Kidney epithelial cell (primary cell): Measurements from ENCODE around the gene PPM1B. TPM values are rescaled to one million over a fixed set of nuclear protein-coding genes. Genes with fewer than 3 reads are reported as not detected.

ENCODE experiments used
- DNase-seq: peaks from one replicate; pipeline ENCODE4 v3.0.0-alpha.2; 2010; ENCODE audit warnings: low read depth
- H3K27me3 ChIP-seq: 2 replicates; pipeline ENCODE4 v1.6.0; 2011; ENCODE audit warnings: low read length; ENCODE audit not compliant: control insufficient read depth, insufficient read depth
- H3K36me3 ChIP-seq: 2 replicates; pipeline ENCODE4 v1.5.1; 2011; ENCODE audit warnings: low read length; ENCODE audit not compliant: control insufficient read depth, insufficient read depth
- H3K4me3 ChIP-seq: 2 replicates; pipeline ENCODE4 v1.5.1; 2011; ENCODE audit warnings: low read depth, mild to moderate bottlenecking, control low read depth, low read length
- CTCF ChIP-seq: IDR thresholded peaks from 2 replicates; pipeline ENCODE4 v1.5.1; 2011; ENCODE audit warnings: mild to moderate bottlenecking, moderate library complexity, low read length, control low read depth, inconsistent platforms; ENCODE audit not compliant: insufficient read depth, poor library complexity, severe bottlenecking
- total RNA-seq: library from RNA; depleted of rRNA; stranded (reverse); fragments of >200 nt; gene quantifications from 2 replicates; pipeline ENCODE4 v1.2.3, GENCODE V29; 2015

The PPM1B gene
- total RNA-seq, 1 donor from 2014 or later = 22.7 TPM

DNA sequence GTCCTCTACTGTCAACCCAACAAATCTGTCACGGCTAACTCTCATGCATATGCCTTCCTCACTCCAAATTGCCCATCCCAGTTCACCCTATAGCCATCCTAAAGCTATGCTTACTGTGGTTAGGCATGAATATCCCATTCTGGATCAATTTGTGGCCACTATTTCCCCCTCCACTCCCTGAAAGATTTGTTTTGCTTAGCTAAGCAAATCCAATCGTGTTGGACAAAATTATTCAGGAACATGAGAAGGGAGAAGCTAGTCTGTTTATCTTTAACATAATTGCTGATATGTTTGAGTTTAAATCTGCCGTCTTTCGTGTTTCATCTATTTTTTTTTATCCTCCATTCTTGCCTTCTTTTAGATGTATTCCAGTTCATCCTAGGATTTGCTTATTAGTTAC is 43.6 kb downstream of the PPM1B start:
- Histone ChIP-seq H3K4me3 (no peak overlapping the region), H3K36me3 (peaks cover 2% of the 10 kb centered on the region), H3K27me3 (no peaks in the 10 kb centered on the region)
- DNase-seq = no peak
- TF ChIP-seq CTCF = no peak

DNA sequence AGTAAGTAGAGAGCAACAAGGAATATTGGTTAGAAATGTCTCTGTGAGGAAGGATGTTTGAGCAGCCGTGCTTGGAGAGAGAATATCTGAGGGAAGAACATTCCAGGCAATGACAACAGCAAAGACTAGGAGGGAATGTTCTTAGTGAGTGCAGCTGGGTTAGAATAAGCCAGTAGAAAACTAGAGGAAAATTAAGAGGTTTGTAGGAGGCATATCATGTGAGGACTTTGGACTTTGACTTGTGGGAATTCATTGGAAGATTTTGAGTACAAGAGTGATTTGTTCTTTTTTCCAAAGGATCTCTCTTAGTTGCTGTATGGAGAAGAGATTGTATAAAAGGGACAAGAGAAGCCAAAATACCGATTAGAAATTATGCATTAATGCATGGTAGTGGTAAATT is 47.2 kb downstream of the PPM1B start:
- no peak for DNase-seq
- no peak for TF ChIP-seq CTCF

DNA sequence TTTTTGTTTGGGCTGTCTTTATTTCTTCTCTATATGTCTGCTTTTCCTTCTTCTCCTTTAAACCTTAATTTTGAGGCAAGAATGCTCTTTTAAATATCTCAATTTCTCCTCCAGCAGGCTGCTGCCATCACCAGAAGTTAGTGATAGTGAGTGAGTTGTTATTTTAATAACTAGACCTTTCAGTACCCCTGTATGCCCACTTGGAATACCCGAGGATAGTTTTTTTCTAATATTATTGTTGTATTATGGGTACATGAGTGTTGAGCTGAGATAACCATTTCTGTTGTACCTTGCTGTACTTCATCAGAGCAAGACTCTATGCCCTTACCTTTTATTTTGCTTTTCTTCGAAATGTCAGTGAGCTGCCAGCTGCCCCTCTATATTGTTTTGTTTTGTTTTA is 50.1 kb downstream of the PPM1B start:
- peaks cover 1% of the 10 kb centered on the region for H3K36me3 ChIP-seq
- DNase-seq = no peak
- no peak overlapping the region for H3K4me3 ChIP-seq
- TF ChIP-seq CTCF = no peak
- no peaks in the 10 kb centered on the region for H3K27me3 ChIP-seq

More for the DNA sequence above, 47.2 kb downstream of the PPM1B start:
- H3K36me3 ChIP-seq = peaks cover 2% of the 10 kb centered on the region
- no peak overlapping the region for H3K4me3 ChIP-seq
- no peaks in the 10 kb centered on the region for H3K27me3 ChIP-seq

DNA sequence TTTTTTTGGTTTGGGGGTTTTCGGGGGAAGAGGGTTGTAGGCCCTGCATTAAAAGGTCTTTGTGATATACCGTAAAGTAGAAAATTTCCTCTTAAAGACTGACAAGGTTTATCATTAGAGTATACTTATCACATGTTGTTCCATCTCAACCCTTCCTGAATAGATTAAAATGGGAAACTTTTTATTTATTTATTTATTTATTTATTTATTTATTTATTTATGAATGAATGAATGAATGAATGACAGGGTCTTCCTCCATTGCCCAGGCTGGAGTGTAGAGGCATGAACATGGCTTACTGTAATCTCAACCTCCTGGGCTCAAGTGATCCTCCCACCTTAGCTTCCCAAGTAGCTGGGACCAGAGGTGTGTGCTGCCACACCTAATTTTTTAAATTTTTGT is 58.1 kb downstream of the PPM1B start:
- no peak for TF ChIP-seq CTCF
- no peak for DNase-seq
- no peak overlapping the region for H3K4me3 ChIP-seq
- H3K36me3 ChIP-seq = peaks cover 1% of the 10 kb centered on the region
- no peaks in the 10 kb centered on the region for H3K27me3 ChIP-seq

GRCh38 chr2:44230378-44230777 is 61.7 kb downstream of the PPM1B start:
- Histone ChIP-seq H3K4me3 (no peak overlapping the region), H3K36me3 (no peaks in the 10 kb centered on the region), H3K27me3 (no peaks in the 10 kb centered on the region)
- TF ChIP-seq CTCF = no peak
- DNase-seq = no peak

GRCh38 chr2:44233450-44234128 is 64.9 kb downstream of the PPM1B start:
- peak; percentile 61 for DNase-seq
- no peak for TF ChIP-seq CTCF
- no peak overlapping the region for H3K4me3 ChIP-seq
- H3K27me3 ChIP-seq = no peaks in the 10 kb centered on the region
- no peaks in the 10 kb centered on the region for H3K36me3 ChIP-seq
